Measurements from ENCODE around the gene PCBD1. TPM values are rescaled to one million over a fixed set of nuclear protein-coding genes. Genes with fewer than 3 reads are reported as not detected.

PCBD1 gene
- total RNA-seq, 1 donor from 2014 or later = 23.9 TPM

Other genes with a start within 250 kb of the PCBD1 start
- 1.1 TPM for gene ADAMTS14, start 216.1 kb downstream of the PCBD1 start, total RNA-seq (ENCODE audit: unreplicated experiment)
- gene TBATA, start 103.2 kb downstream of the PCBD1 start, total RNA-seq (ENCODE audit: unreplicated experiment) = not detected
- gene SGPL1, start 72.6 kb downstream of the PCBD1 start, total RNA-seq (ENCODE audit: unreplicated experiment) = 59.0 TPM

Measured in endothelial cell (in vitro differentiated cells).